Pons (tissue), 1 donor: ENCODE results near the gene KRTAP8-1.

Experiments
- DNase-seq: peaks from one replicate; pipeline ENCODE4 v3.0.0-alpha.2; 2016; ENCODE audit warnings: low spot score

Gene KRTAP8-1

GRCh38 chr21:30813174-30813573 lies at the start of gene KRTAP8-1:
TSS of gene KRTAP8-1 (minus strand) at chr21:30813274. CDS start at chr21:30813220, 54 bp downstream.
- no peak for DNase-seq

DNA sequence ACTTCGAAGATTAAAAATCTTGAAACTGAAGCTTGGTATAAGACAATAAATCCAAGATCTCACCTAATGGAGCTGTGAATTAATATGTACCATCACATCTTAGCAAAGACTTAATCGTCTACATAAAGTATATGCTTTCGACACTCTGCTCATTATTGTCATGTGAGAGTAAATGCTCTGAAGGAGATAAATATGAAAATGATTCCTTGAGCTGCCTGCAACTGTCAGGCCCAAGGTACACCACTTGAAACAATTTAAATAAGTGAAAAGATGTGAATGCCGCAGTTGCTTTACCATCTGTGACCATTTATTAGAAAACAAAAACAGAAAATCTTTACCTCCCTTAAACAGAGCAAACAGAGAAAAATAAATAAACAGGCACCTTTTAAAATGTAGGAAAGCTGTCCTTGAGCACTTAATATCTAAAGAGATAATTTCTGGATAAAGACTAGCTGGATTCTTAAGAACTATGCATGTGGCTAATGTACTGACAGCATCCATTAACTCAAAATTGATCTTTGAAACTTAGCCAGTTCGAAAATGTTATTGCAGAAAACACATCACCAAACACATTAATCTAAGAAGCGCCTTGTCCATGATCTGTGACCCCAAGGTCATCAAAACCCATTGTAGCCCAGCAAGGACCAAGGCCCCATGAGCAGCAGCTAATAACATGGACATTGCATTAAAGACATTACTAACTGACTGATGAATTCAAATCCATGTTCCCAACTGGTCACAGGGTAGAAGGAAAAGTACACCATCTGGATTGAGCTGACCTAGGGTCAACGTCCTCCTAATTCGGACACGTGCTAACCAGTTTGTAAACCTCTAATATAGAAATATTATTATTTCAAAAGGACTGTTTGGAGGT lies 34.8 kb upstream of the KRTAP8-1 start:
- no peak for DNase-seq

DNA sequence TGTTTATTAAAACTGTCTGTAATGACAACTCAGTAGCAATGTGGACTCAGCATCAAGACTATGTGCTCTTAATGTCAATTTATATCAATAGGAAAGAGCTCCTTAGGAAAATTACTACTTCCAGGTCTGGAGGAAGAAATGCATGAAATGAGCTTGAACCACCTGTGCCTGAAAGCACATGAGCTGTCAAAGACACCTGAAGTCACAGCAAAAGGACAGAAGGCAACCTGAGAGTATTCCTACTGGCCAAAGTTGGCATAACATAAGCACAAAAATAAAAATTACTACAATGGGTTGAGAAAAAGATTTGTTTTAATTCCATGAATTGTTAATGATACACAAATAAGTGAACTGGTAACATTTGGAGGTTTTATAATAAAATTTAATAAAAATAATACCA lies 29.9 kb upstream of the KRTAP8-1 start:
- DNase-seq = no peak

GRCh38 chr21:30839304-30839703 lies 26.2 kb upstream of the KRTAP8-1 start:
- no peak for DNase-seq

DNA sequence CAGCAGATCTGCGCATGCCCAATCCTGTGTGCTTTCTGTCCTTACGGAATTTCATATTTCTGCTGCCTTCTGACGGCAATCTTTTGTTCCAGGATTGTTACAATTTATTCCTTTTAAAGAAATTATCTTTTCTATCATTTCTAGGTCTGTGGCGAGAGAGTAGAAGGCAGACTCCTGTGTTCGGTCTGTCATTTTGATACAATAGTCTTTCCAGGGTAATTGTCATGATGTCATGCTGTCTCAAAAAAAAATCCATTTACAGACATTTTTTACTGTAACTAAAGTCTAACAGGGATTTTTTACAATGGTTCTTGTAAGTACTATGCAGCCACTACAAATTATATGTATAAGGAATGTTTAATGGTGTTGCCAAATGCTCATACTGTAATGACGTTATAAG lies 25.5 kb upstream of the KRTAP8-1 start:
- no peak for DNase-seq

- DNase-seq = no peak
Observed at GRCh38 chr21:30831194-30831765, 18.2 kb upstream of the KRTAP8-1 start.

- DNase-seq = no peak
Observed at GRCh38 chr21:30829659-30830058, 16.6 kb upstream of the KRTAP8-1 start, which contains the start of gene KRTAP7-1. TSS of gene KRTAP7-1 (minus strand) at chr21:30829759. CDS start at chr21:30829698, 61 bp downstream.

DNA sequence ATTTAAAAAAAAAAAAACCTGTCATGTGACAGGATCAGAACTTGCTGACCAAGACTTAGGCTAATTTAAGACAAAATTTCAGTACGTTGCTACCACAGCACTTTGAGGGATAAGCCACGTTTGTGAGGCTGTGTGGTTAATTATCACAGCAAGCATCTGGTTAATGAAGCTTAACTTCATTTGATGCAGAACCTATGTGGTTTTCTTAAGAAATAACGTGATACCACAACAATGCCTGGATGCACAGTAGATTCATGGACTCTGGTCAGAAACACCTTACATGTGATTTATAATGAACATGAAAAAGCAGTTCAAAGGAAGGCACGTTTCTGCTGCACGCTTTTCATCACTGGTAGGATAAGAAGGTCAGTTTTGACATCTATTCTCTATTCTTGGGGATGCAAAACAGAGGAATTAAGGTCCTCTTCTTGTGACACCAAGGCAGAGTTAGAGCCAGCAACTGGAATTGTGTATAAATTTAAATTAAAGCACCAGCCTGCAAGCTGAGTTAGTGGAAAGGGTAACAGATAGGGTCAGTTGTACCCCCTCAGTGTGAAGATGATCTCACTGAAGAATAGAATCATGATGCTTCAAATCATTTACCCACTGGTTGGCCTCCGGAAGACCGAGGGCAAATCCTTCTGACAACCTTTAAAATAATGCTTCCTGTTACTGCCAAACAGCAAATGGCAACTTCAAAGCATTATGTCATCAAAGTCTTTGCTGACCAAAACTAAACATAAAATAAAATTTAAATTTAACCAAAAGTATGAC lies 6.0 kb upstream of the KRTAP8-1 start:
- no peak for DNase-seq

DNA sequence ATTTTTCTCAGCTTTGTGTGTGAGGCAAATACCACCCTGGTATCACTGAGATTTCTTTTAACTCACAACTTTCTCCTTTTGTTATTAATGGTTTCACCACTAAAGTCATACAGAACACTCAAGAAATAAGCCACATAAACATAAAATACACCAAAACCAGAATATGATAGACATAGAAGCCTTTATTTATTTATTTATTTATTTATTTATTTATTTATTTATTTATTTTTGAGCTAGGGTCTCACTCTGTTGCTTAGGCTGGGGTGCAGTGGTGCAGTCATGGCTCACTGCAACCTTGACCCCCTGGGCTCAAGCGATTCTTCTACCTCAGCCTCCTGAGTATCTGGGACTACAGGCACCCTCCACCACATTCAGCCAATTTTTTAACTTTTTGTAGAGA lies 12.5 kb downstream of the KRTAP8-1 start:
- no peak for DNase-seq

- no peak for DNase-seq
Observed at GRCh38 chr21:30793581-30794314, 19.3 kb downstream of the KRTAP8-1 start.

GRCh38 chr21:30779249-30779648 lies 33.8 kb downstream of the KRTAP8-1 start:
- DNase-seq = no peak

DNA sequence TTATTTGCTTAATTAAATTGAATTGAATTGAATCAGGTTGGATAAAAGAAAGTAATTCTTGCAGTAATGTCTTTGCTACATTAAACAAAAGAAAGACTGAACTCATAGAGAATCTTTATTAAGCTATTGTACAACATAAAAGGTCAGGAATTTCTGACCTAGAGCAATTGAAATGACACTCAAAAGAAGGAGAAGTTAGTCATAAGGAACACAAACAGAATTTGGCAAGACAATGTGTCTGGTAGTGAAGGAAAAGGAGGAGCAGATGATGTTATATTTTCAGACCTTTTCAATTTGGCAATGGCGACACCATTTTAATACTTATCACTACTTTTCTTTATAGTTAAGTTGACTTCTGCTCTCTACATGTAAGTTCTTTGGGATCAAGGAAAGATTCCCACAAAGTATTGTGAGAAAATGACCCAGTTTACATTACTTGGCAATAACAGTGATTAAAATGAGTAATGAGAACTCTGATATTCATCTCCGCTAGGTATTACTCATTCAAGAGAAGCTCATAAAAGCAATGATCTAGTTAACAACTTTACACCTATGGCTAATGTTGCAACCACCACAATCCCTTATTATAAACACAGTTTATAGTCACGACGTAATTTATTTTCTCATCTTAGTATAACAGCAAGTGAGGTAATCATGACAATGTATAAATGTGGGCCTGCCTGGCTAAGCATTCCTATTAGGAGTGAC lies 43.2 kb downstream of the KRTAP8-1 start:
- DNase-seq = no peak
